Fibroblast of lung (primary cell): Measurements from ENCODE around the gene SOCS4. TPM values are rescaled to one million over a fixed set of nuclear protein-coding genes. Genes with fewer than 3 reads are reported as not detected.

ENCODE experiments used
- DNase-seq, 2 donors: peaks; one replicate each; pipeline versions ENCODE4 v3.0.0 to v3.0.0-alpha.2; 2010; ENCODE audit warnings: low read depth in 2 of 2
- H2AFZ ChIP-seq: 2 replicates; pipeline ENCODE4 v1.5.1; 2012; ENCODE audit warnings: low read length, control low read depth, inconsistent platforms
- H3K27ac ChIP-seq: 2 replicates; pipeline ENCODE4 v1.5.1; 2011; ENCODE audit warnings: low read length, control low read depth; ENCODE audit not compliant: insufficient read depth
- H3K27me3 ChIP-seq: 2 replicates; pipeline ENCODE4 v1.5.1; 2011; ENCODE audit warnings: mild to moderate bottlenecking, low read length; ENCODE audit not compliant: control insufficient read depth, insufficient read depth
- H3K36me3 ChIP-seq: 2 replicates; pipeline ENCODE4 v1.5.1; 2011; ENCODE audit warnings: low read length; ENCODE audit not compliant: control insufficient read depth, insufficient read depth
- H3K4me1 ChIP-seq: 2 replicates; pipeline ENCODE4 v1.5.1; 2011; ENCODE audit warnings: low read length; ENCODE audit not compliant: control insufficient read depth, insufficient read depth; ENCODE audit errors: extremely low read depth
- H3K4me2 ChIP-seq: 2 replicates; pipeline ENCODE4 v1.5.1; 2011; ENCODE audit warnings: low read length, control low read depth; ENCODE audit not compliant: insufficient read depth; ENCODE audit errors: extremely low read depth
- H3K4me3 ChIP-seq, 4 experiments: fragments of 200-600 bp in 1 of 4; sonication (generic) in 1 of 4; replicated peaks in 1 of 4; 2 replicates each; pipeline ENCODE4 v1.5.1; 2011 to 2016; ENCODE audit warnings: low read length in 4 of 4, low read depth in 3 of 4, mild to moderate bottlenecking in 3 of 4, control low read depth in 2 of 4, inconsistent platforms in 1 of 4, mixed read lengths in 1 of 4; ENCODE audit not compliant: insufficient read depth in 1 of 4; ENCODE audit errors: control extremely low read depth in 1 of 4
- H3K79me2 ChIP-seq: 2 replicates; pipeline ENCODE4 v1.5.1; 2012; ENCODE audit warnings: mild to moderate bottlenecking, low read length, inconsistent platforms; ENCODE audit not compliant: control insufficient read depth, insufficient read depth
- H3K9ac ChIP-seq: 2 replicates; pipeline ENCODE4 v1.5.1; 2011; ENCODE audit warnings: mild to moderate bottlenecking, low read length, control low read depth; ENCODE audit not compliant: insufficient read depth
- H3K9me3 ChIP-seq: 2 replicates; pipeline ENCODE4 v1.5.1; 2012; ENCODE audit warnings: low read depth, low read length; ENCODE audit not compliant: control insufficient read depth, insufficient read depth
- H4K20me1 ChIP-seq: 2 replicates; pipeline ENCODE4 v1.5.1; 2011; ENCODE audit warnings: low read length; ENCODE audit not compliant: control insufficient read depth, insufficient read depth; ENCODE audit errors: extremely low read depth
- CTCF ChIP-seq, 2 donors: IDR thresholded peaks in 1 of 2; conservative IDR thresholded peaks in 1 of 2; 1 replicate in 1 of 2; 2 replicates in 1 of 2; pipeline ENCODE4 v1.5.1; 2011 to 2012; ENCODE audit warnings: low read length in 2 of 2, control low read depth in 1 of 2, inconsistent platforms in 1 of 2, low read depth in 1 of 2, mild to moderate bottlenecking in 1 of 2
- EZH2 ChIP-seq: IDR thresholded peaks from 2 replicates; pipeline ENCODE4 v1.5.1; 2012; ENCODE audit warnings: low read length, control low read depth, mild to moderate bottlenecking; ENCODE audit errors: missing control alignments
- polyA plus RNA-seq, 2 donors: library from polyadenylated mRNA; depleted of rRNA in 1 of 2; stranded (reverse) in 1 of 2; unstranded in 1 of 2; fragments of >200 nt; gene quantifications; 2 replicates each; pipeline ENCODE4 v1.2.1, GENCODE V29; 2011 to 2012; ENCODE audit warnings: missing spikeins in 1 of 2
- total RNA-seq: library from RNA; depleted of rRNA; stranded (reverse); fragments of >200 nt; gene quantifications from 2 replicates; pipeline ENCODE4 v1.2.1, GENCODE V29; 2014

Gene SOCS4
- total and polyA plus RNA-seq, 2 donors (not counting 1 experiment from before 2014, with no cell fraction given), result 11.5 to 19.2 TPM

GRCh38 chr14:55066223-55066622 is 39.2 kb downstream of the SOCS4 start:
- H3K4me1 ChIP-seq, result peaks cover 2% of the 10 kb centered on the region
- H3K9ac ChIP-seq, result no peak overlapping the region
- H3K27ac ChIP-seq, result no peak overlapping the region
- H3K4me2 ChIP-seq, result no peak overlapping the region
- no peaks in the 10 kb centered on the region for H4K20me1 ChIP-seq
- H3K4me3 ChIP-seq, result no peak overlapping the region
- H3K79me2 ChIP-seq, result peaks cover 17% of the 10 kb centered on the region
- DNase-seq, result no peak
- TF ChIP-seq CTCF (conservative IDR thresholded peaks at IDR 0.05 in 1 of 2, IDR thresholded peaks at IDR 0.05 in 1 of 2; ENCODE audit: low read depth in 1 of 2, low read length in 2 of 2) (no peak), EZH2 (no peak)
- H2AFZ ChIP-seq, result no peak overlapping the region
- H3K27me3 ChIP-seq, result no peaks in the 10 kb centered on the region
- no peaks in the 10 kb centered on the region for H3K9me3 ChIP-seq
- H3K36me3 ChIP-seq, result peaks cover 9% of the 10 kb centered on the region

- no peak overlapping the region for H3K4me3 ChIP-seq
- no peaks in the 10 kb centered on the region for H3K36me3 ChIP-seq
- H4K20me1 ChIP-seq, result no peaks in the 10 kb centered on the region
- no peak overlapping the region for H3K9ac ChIP-seq
- no peaks in the 10 kb centered on the region for H3K9me3 ChIP-seq
- no peaks in the 10 kb centered on the region for H3K27me3 ChIP-seq
- no peak for TF ChIP-seq CTCF (conservative IDR thresholded peaks at IDR 0.05 in 1 of 2, IDR thresholded peaks at IDR 0.05 in 1 of 2; ENCODE audit: low read depth in 1 of 2, low read length in 2 of 2)
- no peak for TF ChIP-seq EZH2
- peaks cover 7% of the 10 kb centered on the region for H3K4me1 ChIP-seq
- peak; percentile 21 to 70 for DNase-seq
- peak overlapping the region; percentile 69 for H3K27ac ChIP-seq
- no peak overlapping the region for H3K4me2 ChIP-seq
- H3K79me2 ChIP-seq, result no peaks in the 10 kb centered on the region
- H2AFZ ChIP-seq, result no peak overlapping the region
Observed at GRCh38 chr14:55070981-55071411, 44.0 kb downstream of the SOCS4 start.

- peak; percentile 67 to 98 for DNase-seq
- H3K9me3 ChIP-seq, result no peaks in the 10 kb centered on the region
- peak overlapping the region; percentile 5 for H3K9ac ChIP-seq
- TF ChIP-seq CTCF (conservative IDR thresholded peaks at IDR 0.05 in 1 of 2, IDR thresholded peaks at IDR 0.05 in 1 of 2; ENCODE audit: low read depth in 1 of 2, low read length in 2 of 2), result no peak
- no peak for TF ChIP-seq EZH2
- H3K4me3 ChIP-seq, result no peak overlapping the region
- H3K4me1 ChIP-seq, result peaks cover 7% of the 10 kb centered on the region
- no peaks in the 10 kb centered on the region for H4K20me1 ChIP-seq
- no peak overlapping the region for H2AFZ ChIP-seq
- H3K36me3 ChIP-seq, result no peaks in the 10 kb centered on the region
- H3K79me2 ChIP-seq, result no peaks in the 10 kb centered on the region
- no peaks in the 10 kb centered on the region for H3K27me3 ChIP-seq
- peak overlapping the region; percentile 67 for H3K4me2 ChIP-seq
- H3K27ac ChIP-seq, result peak overlapping the region; percentile 84
Observed at GRCh38 chr14:55071870-55072640, 45.0 kb downstream of the SOCS4 start.
